ENCODE results near the gene FAF1. TPM values are rescaled to one million over a fixed set of nuclear protein-coding genes. Genes with fewer than 3 reads are reported as not detected.
A peak's percentile ranks its signal among the peaks of the same experiment; 100 is the strongest.

The FAF1 gene
- total and polyA plus RNA-seq, 2 of the 8 experiments (the other 6 are each of a cell fraction or from before 2014, with no cell fraction given): 10.8 to 65.9 TPM

- Histone ChIP-seq H4K8ac (ENCODE audit: extremely low read depth, insufficient read depth, low read length) (no peak overlapping the region), H3K56ac (replicated peaks; ENCODE audit: insufficient read length, low read depth, low read length) (no peak overlapping the region), H3K4me2 (ENCODE audit: insufficient read depth in 1 of 2, low read depth in 2 of 2, low read length in 2 of 2) (no peak overlapping the region), H3K79me1 (ENCODE audit: low read depth, low read length) (no peaks in the 10 kb centered on the region), H3K9me3 (ENCODE audit: insufficient read depth in 2 of 2, low read depth in 1 of 2, low read length in 1 of 2) (no peaks in the 10 kb centered on the region), H3K27ac (ENCODE audit: low read depth, low read length) (no peak overlapping the region), H3K23ac (ENCODE audit: insufficient read length) (no peak overlapping the region), H3K18ac (ENCODE audit: extremely low read depth, low read length) (no peak overlapping the region), H3K23me2 (ENCODE audit: low read depth, low read length) (no peaks in the 10 kb centered on the region), H2BK20ac (ENCODE audit: low read length) (no peak overlapping the region), H2BK120ac (replicated peaks; ENCODE audit: low read depth, low read length) (no peak overlapping the region), H3K4ac (replicated peaks; ENCODE audit: insufficient read length, low read depth, low read length) (no peak overlapping the region), H2BK5ac (ENCODE audit: low read depth, low read length) (no peak overlapping the region), H3K4me3 (ENCODE audit: extremely low read depth in 1 of 4, insufficient read depth in 2 of 4, low read depth in 3 of 4, low read length in 4 of 4) (no peak overlapping the region), H2BK12ac (ENCODE audit: low read depth, low read length) (no peak overlapping the region), H3K4me1 (replicated peaks in 1 of 4; ENCODE audit: control insufficient read depth in 3 of 4, insufficient read depth in 4 of 4, low read length in 3 of 4) (no peaks in the 10 kb centered on the region), H3K27me3 (replicated peaks in 1 of 4; ENCODE audit: control insufficient read depth in 3 of 4, extremely low read depth in 1 of 4, insufficient read depth in 3 of 4, low read length in 3 of 4) (no peaks in the 10 kb centered on the region), H3K36me3 (ENCODE audit: control insufficient read depth in 2 of 4, insufficient read depth in 4 of 4, low read length in 3 of 4) (no peaks in the 10 kb centered on the region), H4K20me1 (replicated peaks in 1 of 2; ENCODE audit: control insufficient read depth in 1 of 2, insufficient read depth in 2 of 2, low read length in 2 of 2) (no peaks in the 10 kb centered on the region), H3K9ac (replicated peaks in 1 of 4; ENCODE audit: extremely low read depth in 1 of 4, low read depth in 3 of 4, low read length in 3 of 4) (no peak overlapping the region), H2AFZ (ENCODE audit: low read length) (no peak overlapping the region), H2BK15ac (ENCODE audit: low read length) (no peak overlapping the region), H4K91ac (replicated peaks; ENCODE audit: insufficient read length, low read length) (no peak overlapping the region), H3K14ac (ENCODE audit: insufficient read length) (no peak overlapping the region), H2AK5ac (ENCODE audit: low read depth, low read length) (no peak overlapping the region), H4K5ac (ENCODE audit: insufficient read length, low read depth, low read length) (no peak overlapping the region), H3K79me2 (ENCODE audit: control insufficient read depth in 1 of 2, insufficient read depth in 2 of 2, low read length in 2 of 2) (no peaks in the 10 kb centered on the region)
- ChIA-PET POLR2A (ENCODE audit: partially characterized antibody) (no interaction called here), CTCF (ENCODE audit: partially characterized antibody) (interaction anchor here (0.6 to 10.4 kb wide), 31 partner anchors 9 to 631 kb away, joined by 3 to 65 read pairs (median 5); partner anchors contain the start of gene DMRTA2)
- WGBS, 2 experiments (ENCODE audit: extremely low coverage in 1 of 2, insufficient coverage in 1 of 2, insufficient read length in 1 of 2, insufficient replicate concordance in 2 of 2, low coverage in 1 of 2, low lambda C conversion rate in 2 of 2, missing lambda C conversion rate in 1 of 2): 78% methylated on average over 2 of the region's 2 CpGs; no CpG with 5 or more reads in 1 of the 2 experiments
- peak; percentile 70 for FAIRE-seq
- no peak for DNase-seq (ENCODE audit: low read depth in 1 of 2, low spot score in 2 of 2)
- TF ChIP-seq BRCA1 (IDR thresholded peaks at IDR 0.05; ENCODE audit: low read depth, low read length) (no peak), KDM5A (IDR thresholded peaks at IDR 0.05; ENCODE audit: low read length) (no peak), ATF2 (IDR thresholded peaks at IDR 0.05; ENCODE audit: low read length) (no peak), SRF (IDR thresholded peaks at IDR 0.05; ENCODE audit: low read depth, low read length) (no peak), NRF1 (IDR thresholded peaks at IDR 0.05; ENCODE audit: low read depth, low read length) (no peak), KDM1A (IDR thresholded peaks at IDR 0.05; ENCODE audit: borderline replicate concordance, low read length) (no peak), GABPA (IDR thresholded peaks at IDR 0.05; ENCODE audit: borderline replicate concordance, insufficient read depth, low read length) (no peak), SUZ12 (IDR thresholded peaks at IDR 0.05; ENCODE audit: low read length) (no peak), HDAC2 (IDR thresholded peaks at IDR 0.05; ENCODE audit: borderline replicate concordance in 1 of 2, low read depth in 2 of 2, low read length in 2 of 2) (no peak), JUN (IDR thresholded peaks at IDR 0.05; ENCODE audit: low read depth, low read length) (no peak), RAD21 (IDR thresholded peaks at IDR 0.05 in 1 of 2, conservative IDR thresholded peaks at IDR 0.05 in 1 of 2; ENCODE audit: low read depth in 2 of 2, low read length in 2 of 2) (peak; percentile 77 to 81)
Measured at GRCh38 chr1:50605186-50605875, 354.7 kb downstream of the FAF1 start.

All from H1 (cell line).